CD8-positive, alpha-beta memory T cell (primary cell): ENCODE measurements around the gene HAL. TPM values are rescaled to one million over a fixed set of nuclear protein-coding genes. Genes with fewer than 3 reads are reported as not detected.

Experiments used
- CTCF ChIA-PET: fragments of 350-600 bp; sonication (Branson Sonifier 250); formaldehyde crosslinking; loops from one replicate; lab custom pipeline; 2021; ENCODE audit warnings: antibody characterized with exemption; lab: Charles Lee
- POLR2A ChIA-PET: fragments of 350-600 bp; sonication (Branson Sonifier 250); formaldehyde crosslinking; loops from one replicate; lab custom pipeline; 2021; ENCODE audit warnings: antibody characterized with exemption; lab: Charles Lee
- DNase-seq, 5 donors: peaks; one replicate each; pipeline versions ENCODE4 v3.0.0 to v3.0.0-alpha.2; 2020 to 2022; ENCODE audit warnings: mixed read lengths in 1 of 5
- H3K27ac ChIP-seq: one replicate; pipeline ENCODE4 v1.7.0; 2013; ENCODE audit warnings: low read depth, mild to moderate bottlenecking, low read length, moderate library complexity
- H3K27me3 ChIP-seq: 2 replicates; pipeline ENCODE4 v1.7.0; 2013; ENCODE audit warnings: low read length, mild to moderate bottlenecking; ENCODE audit not compliant: insufficient read depth, poor library complexity, severe bottlenecking
- H3K36me3 ChIP-seq: 2 replicates; pipeline ENCODE4 v1.7.0; 2013; ENCODE audit warnings: mild to moderate bottlenecking, low read length, moderate library complexity; ENCODE audit not compliant: insufficient read depth
- H3K4me1 ChIP-seq: 2 replicates; pipeline ENCODE4 v1.7.0; 2013; ENCODE audit warnings: mild to moderate bottlenecking, low read length, moderate library complexity; ENCODE audit not compliant: insufficient read depth
- H3K4me3 ChIP-seq: 2 replicates; pipeline ENCODE4 v1.7.0; 2013; ENCODE audit warnings: mild to moderate bottlenecking, low read length
- H3K9me3 ChIP-seq: 2 replicates; pipeline ENCODE4 v1.7.0; 2013; ENCODE audit warnings: mild to moderate bottlenecking, low read length
- H3K27ac Mint-ChIP-seq, 8 donors: one replicate each; pipeline ENCODE4 v1.8.0; 2020 to 2021; ENCODE audit warnings: mixed read lengths in 8 of 8, mild to moderate bottlenecking in 6 of 8, inconsistent platforms in 3 of 8, moderate library complexity in 3 of 8
- H3K27me3 Mint-ChIP-seq, 2 donors: one replicate each; pipeline ENCODE4 v1.8.0; 2020 to 2021; ENCODE audit warnings: mixed read lengths in 2 of 2, mild to moderate bottlenecking in 1 of 2, moderate library complexity in 1 of 2
- H3K36me3 Mint-ChIP-seq, 3 donors: one replicate each; pipeline ENCODE4 v1.8.0; 2020 to 2021; ENCODE audit warnings: mixed read lengths in 3 of 3, inconsistent platforms in 1 of 3, mild to moderate bottlenecking in 1 of 3
- H3K4me1 Mint-ChIP-seq, 3 donors: one replicate each; pipeline ENCODE4 v1.8.0; 2020 to 2021; ENCODE audit warnings: mixed read lengths in 3 of 3, inconsistent platforms in 1 of 3, mild to moderate bottlenecking in 1 of 3
- H3K4me3 Mint-ChIP-seq, 7 donors: one replicate each; pipeline ENCODE4 v1.8.0; 2020 to 2021; ENCODE audit warnings: mixed read lengths in 7 of 7, mild to moderate bottlenecking in 6 of 7, moderate library complexity in 4 of 7, inconsistent platforms in 2 of 7
- H3K9me3 Mint-ChIP-seq, 5 donors: one replicate each; pipeline ENCODE4 v1.8.0; 2020 to 2022; ENCODE audit warnings: mixed read lengths in 5 of 5, mild to moderate bottlenecking in 3 of 5, moderate library complexity in 2 of 5, inconsistent platforms in 1 of 5
- polyA plus RNA-seq: library from polyadenylated mRNA; unstranded; fragments of 300-500 nt; fragmentation: Illumina TruSeq; gene quantifications from one replicate; pipeline ENCODE4 v1.2.3, GENCODE V29; 2021
- total RNA-seq, 2 experiments: library from RNA; stranded (reverse); gene quantifications; one replicate each; pipeline ENCODE4 v1.2.3, GENCODE V29; 2021

HAL gene
- total and polyA plus RNA-seq, 3 experiments from 2014 or later, result 0.09 to 0.40 TPM; not detected in 1

DNA sequence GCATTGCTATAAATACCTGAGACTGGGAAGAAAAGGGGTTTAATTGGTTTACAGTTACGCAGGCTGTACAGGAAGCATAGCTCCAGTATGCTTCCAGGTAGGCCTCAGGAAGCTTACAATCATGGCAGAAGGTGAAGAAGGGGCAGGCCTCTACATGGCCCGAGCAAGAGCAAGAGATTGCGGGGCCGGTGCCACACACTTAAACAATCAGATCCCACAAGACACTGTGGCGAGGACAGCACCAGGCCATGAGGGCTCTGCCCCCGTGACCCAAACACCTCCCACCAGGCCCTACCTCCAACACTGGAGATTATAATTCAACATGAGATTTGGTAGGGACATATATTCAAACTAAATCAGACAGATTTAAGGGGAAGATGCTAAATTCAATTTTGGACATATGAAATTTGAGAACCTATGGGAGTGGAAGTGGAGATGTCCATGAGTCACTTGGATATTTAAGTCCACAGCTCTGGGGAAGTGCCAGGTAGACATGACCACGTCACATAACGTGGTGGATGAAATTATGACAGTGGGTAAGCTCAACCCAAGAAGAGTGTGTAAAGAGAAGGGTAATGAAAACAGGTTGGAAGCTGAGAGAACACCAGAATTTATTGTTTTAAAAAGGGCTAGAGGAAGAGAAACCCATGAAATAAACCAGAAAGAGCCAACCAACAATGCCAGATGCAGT is 40.8 kb upstream of the HAL start:
- peaks cover 0 to under 1% of the 10 kb centered on the region in 2 donors for H3K27me3 Mint-ChIP-seq
- H3K4me1 Mint-ChIP-seq, result peaks cover 9 to 10% (median 10%) of the 10 kb centered on the region in 3 donors
- no peak for DNase-seq
- H3K9me3 Mint-ChIP-seq, result no peaks in the 10 kb centered on the region
- CTCF ChIA-PET, result interaction anchor here (0.8 to 2.4 kb wide), 6 partner anchors 11 to 409 kb away, joined by 3 to 6 read pairs (median 4); partner anchors contain the start of genes AMDHD1 and CDK17
- Histone ChIP-seq H3K9me3 (no peaks in the 10 kb centered on the region), H3K4me1 (peaks cover 14% of the 10 kb centered on the region), H3K4me3 (no peak overlapping the region), H3K36me3 (no peaks in the 10 kb centered on the region), H3K27ac (no peak overlapping the region), H3K27me3 (no peaks in the 10 kb centered on the region)
- H3K4me3 Mint-ChIP-seq, result no peak overlapping the region
- no peak overlapping the region for H3K27ac Mint-ChIP-seq
- peaks cover 0 to 2% (median 1%) of the 10 kb centered on the region in 3 donors for H3K36me3 Mint-ChIP-seq
- POLR2A ChIA-PET, result interaction anchor here (0.6 kb wide), 1 partner anchor 449 kb away, joined by 4 read pairs; no protein-coding TSS in a partner anchor

DNA sequence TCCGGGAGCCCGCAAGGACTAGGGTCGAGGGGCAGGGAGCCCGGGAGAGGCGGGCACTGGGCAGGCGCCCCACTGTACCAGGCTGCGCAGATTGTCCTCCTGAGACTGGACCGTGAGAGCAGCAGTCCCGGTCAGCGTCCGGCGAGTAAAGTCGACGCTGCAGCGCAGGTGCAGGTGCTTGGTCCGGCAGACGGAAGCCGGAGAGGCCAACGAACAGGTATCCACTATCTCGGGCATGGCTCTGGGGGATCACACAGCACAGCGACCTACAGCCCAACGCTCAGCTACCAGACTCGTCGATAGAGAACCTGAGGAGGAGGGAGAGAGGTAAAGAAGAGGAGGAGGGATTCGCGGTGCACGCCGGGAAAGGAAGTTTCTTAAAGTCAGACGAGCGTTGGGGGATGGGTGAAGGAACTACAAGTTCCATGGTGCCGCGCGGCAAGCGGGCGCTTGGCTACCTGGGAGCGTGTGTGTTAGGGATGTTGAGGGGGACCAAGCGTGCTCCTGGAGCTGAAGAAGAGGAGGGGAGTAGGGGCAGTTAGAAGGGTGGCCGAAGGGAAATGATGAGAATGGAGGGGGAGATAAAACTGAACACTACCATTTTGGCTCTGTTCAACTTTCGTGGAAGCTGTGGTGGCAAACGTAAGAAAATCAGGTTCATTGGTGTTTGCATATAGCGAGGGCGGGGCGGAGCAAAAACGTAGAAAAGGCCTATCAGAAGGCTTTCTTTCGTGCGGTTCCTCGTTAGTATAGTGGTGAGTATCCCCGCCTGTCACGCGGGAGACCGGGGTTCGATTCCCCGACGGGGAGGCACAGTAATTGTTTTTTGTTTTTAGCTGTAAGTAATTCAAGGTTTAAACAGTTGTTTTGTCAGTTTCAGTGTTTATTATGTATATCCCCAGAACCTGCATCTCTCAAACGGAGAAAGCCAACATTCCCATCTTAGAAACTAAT is 39.4 kb upstream of the HAL start, which contains the start of gene LTA4H:
Gene LTA4H (minus strand): TSS at position 305 of the 954 bp plus-strand sequence. CDS start 68 bp downstream, at position 237.
- Mint-ChIP-seq H3K36me3 (peaks cover 0 to 2% (median 1%) of the 10 kb centered on the region in 3 donors), H3K27me3 (no peaks in the 10 kb centered on the region), H3K27ac (no peak within 1 kb of the TSS), H3K4me1 (peaks cover 10 to 16% (median 16%) of the 10 kb centered on the region in 3 donors), H3K9me3 (no peaks in the 10 kb centered on the region), H3K4me3 (no peak within 1 kb of the TSS)
- Histone ChIP-seq H3K9me3 (no peaks in the 10 kb centered on the region), H3K27ac (peak within 1 kb of the TSS; percentile 83), H3K27me3 (no peaks in the 10 kb centered on the region), H3K36me3 (no peaks in the 10 kb centered on the region), H3K4me3 (peak within 1 kb of the TSS; percentile 84), H3K4me1 (peaks cover 14% of the 10 kb centered on the region)
- DNase-seq, result peak; percentile 92 to 98 (median 97)
- ChIA-PET POLR2A (interaction anchor here (0.6 to 1.6 kb wide), 7 partner anchors 12 to 871 kb away, joined by 3 to 9 read pairs (median 4); partner anchors contain the start of genes AMDHD1, CCDC38, CDK17 and NEDD1), CTCF (interaction anchor here (0.7 to 2.4 kb wide), 10 partner anchors 12 to 454 kb away, joined by 3 to 6 read pairs (median 3); partner anchors contain the start of genes AMDHD1, CDK17 and CFAP54)

- H3K27ac ChIP-seq, result peak overlapping the region; percentile 83
- Mint-ChIP-seq H3K27ac (no peak overlapping the region), H3K27me3 (no peaks in the 10 kb centered on the region), H3K36me3 (peaks cover 0 to 3% (median 1%) of the 10 kb centered on the region in 3 donors), H3K9me3 (no peaks in the 10 kb centered on the region), H3K4me3 (no peak overlapping the region), H3K4me1 (peaks cover 16 to 24% (median 24%) of the 10 kb centered on the region in 3 donors)
- H3K9me3 ChIP-seq, result no peaks in the 10 kb centered on the region
- H3K36me3 ChIP-seq, result no peaks in the 10 kb centered on the region
- POLR2A ChIA-PET, result interaction anchor here (1.6 kb wide), 2 partner anchors 12 to 91 kb away, joined by 3 to 9 read pairs; partner anchors contain the start of genes AMDHD1 and CCDC38
- CTCF ChIA-PET, result interaction anchor here (2.4 kb wide), 1 partner anchor 13 kb away, joined by 6 read pairs; no protein-coding TSS in a partner anchor
- peaks cover 14% of the 10 kb centered on the region for H3K4me1 ChIP-seq
- peak in 2 of 5 donors; percentile 3 to 46 for DNase-seq
- H3K4me3 ChIP-seq, result peak overlapping the region; percentile 84
- no peaks in the 10 kb centered on the region for H3K27me3 ChIP-seq
These were observed 38.6 kb upstream of the HAL start for GRCh38 chr12:96034621-96035282.

GRCh38 chr12:96033549-96034389 is 37.6 kb upstream of the HAL start:
- ChIA-PET POLR2A (no interaction called here), CTCF (no interaction called here)
- H3K4me1 ChIP-seq, result peaks cover 14% of the 10 kb centered on the region
- H3K27ac ChIP-seq, result no peak overlapping the region
- peak overlapping the region; percentile 84 for H3K4me3 ChIP-seq
- Mint-ChIP-seq H3K36me3 (peaks cover 0 to 3% (median 2%) of the 10 kb centered on the region in 3 donors), H3K9me3 (no peaks in the 10 kb centered on the region), H3K4me3 (peak overlapping the region in 3 of 7 donors; percentile 8 to 42 (median 18)), H3K4me1 (peaks cover 17 to 29% (median 28%) of the 10 kb centered on the region in 3 donors), H3K27ac (no peak overlapping the region), H3K27me3 (no peaks in the 10 kb centered on the region)
- H3K36me3 ChIP-seq, result no peaks in the 10 kb centered on the region
- no peaks in the 10 kb centered on the region for H3K9me3 ChIP-seq
- DNase-seq, result no peak
- no peaks in the 10 kb centered on the region for H3K27me3 ChIP-seq

DNA sequence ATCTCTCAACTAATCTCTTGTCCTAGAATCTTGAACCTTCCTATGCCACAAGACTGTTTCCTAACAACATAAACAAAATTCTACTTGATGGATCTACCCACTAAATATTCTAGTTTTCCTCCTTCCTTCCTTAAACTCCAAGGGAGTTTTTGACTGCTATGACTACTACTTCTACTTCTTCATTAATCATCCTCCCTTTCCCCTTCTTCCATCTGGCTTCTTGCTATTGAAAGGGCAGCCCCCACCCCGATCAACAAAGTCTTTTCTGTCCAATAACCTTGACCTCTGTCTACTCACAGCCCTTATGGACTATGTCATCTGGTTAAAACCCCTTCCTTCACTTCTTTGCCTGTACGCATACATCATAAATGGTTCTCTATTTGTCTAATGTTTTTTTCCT is 33.7 kb upstream of the HAL start:
- Histone ChIP-seq H3K27ac (no peak overlapping the region), H3K36me3 (peaks cover 5% of the 10 kb centered on the region), H3K27me3 (no peaks in the 10 kb centered on the region), H3K9me3 (no peaks in the 10 kb centered on the region), H3K4me1 (peaks cover 13% of the 10 kb centered on the region), H3K4me3 (no peak overlapping the region)
- no peak overlapping the region for H3K4me3 Mint-ChIP-seq
- CTCF ChIA-PET, result no interaction called here
- peaks cover 17 to 29% (median 28%) of the 10 kb centered on the region in 3 donors for H3K4me1 Mint-ChIP-seq
- H3K27ac Mint-ChIP-seq, result peak overlapping the region in 1 of 8 donors; percentile 39
- no peak for DNase-seq
- H3K27me3 Mint-ChIP-seq, result no peaks in the 10 kb centered on the region
- POLR2A ChIA-PET, result no interaction called here
- H3K36me3 Mint-ChIP-seq, result peaks cover 0 to 33% (median 15%) of the 10 kb centered on the region in 3 donors
- H3K9me3 Mint-ChIP-seq, result no peaks in the 10 kb centered on the region

DNA sequence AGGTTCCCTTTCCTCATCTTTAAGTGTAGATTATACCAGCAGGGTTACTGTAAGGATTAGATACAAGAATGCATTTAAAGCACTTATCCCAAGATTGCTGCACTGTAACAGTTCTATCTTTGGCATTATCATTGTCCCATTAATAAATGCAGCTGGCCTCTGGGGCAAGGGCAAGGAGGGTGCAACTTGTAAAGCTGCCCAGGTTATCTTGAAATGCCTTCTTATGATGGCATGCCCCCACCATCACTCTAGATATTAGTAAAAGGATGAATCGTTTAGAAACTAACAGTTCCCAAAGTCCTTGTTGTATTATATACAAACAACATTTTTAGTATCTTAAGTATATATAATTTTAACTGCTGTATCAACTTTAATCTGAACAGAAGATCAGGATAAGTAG is 32.4 kb upstream of the HAL start:
- Mint-ChIP-seq H3K27me3 (no peaks in the 10 kb centered on the region), H3K4me1 (peaks cover 14 to 29% (median 28%) of the 10 kb centered on the region in 3 donors), H3K9me3 (no peaks in the 10 kb centered on the region), H3K27ac (no peak overlapping the region), H3K4me3 (no peak overlapping the region), H3K36me3 (peaks cover 0 to 43% (median 17%) of the 10 kb centered on the region in 3 donors)
- DNase-seq, result no peak
- Histone ChIP-seq H3K27ac (no peak overlapping the region), H3K9me3 (no peaks in the 10 kb centered on the region), H3K27me3 (no peaks in the 10 kb centered on the region), H3K36me3 (peaks cover 5% of the 10 kb centered on the region), H3K4me1 (peaks cover under 1% of the 10 kb centered on the region), H3K4me3 (no peak overlapping the region)
- ChIA-PET CTCF (no interaction called here), POLR2A (no interaction called here)
